22Rv1 (cell line): Measurements from ENCODE around the gene ZDHHC1.

Experiments used
- CTCF ChIP-seq: fragments of 450-650 bp; IDR thresholded peaks from 2 replicates; pipeline ENCODE4 v1.5.1; 2017; ENCODE audit warnings: mild to moderate bottlenecking
- ZFX ChIP-seq: fragments of 450-650 bp; IDR thresholded peaks from 2 replicates; pipeline ENCODE4 v1.6.1; 2017; ENCODE audit warnings: antibody characterized with exemption, borderline replicate concordance

GRCh38 chr16:67424261-67424615, 8.0 kb upstream of the ZDHHC1 start:
- TF ChIP-seq CTCF (no peak), ZFX (no peak)
